Neutrophil (primary cell): ENCODE measurements around the gene RPS5.

Experiments used
- H3K27ac ChIP-seq: fragments of 200-600 bp; sonication (generic); 2 replicates; pipeline ENCODE4 v1.5.1; 2016; ENCODE audit warnings: mild to moderate bottlenecking, moderate library complexity
- H3K27me3 ChIP-seq: fragments of 200-600 bp; sonication (generic); 2 replicates; pipeline ENCODE4 v1.6.0; 2016; ENCODE audit warnings: mild to moderate bottlenecking
- H3K36me3 ChIP-seq: fragments of 200-600 bp; sonication (generic); 2 replicates; pipeline ENCODE4 v1.5.1; 2017
- H3K4me1 ChIP-seq, 2 experiments: fragments of 200-600 bp in 1 of 2; sonication (generic) in 1 of 2; 1 replicate in 1 of 2; 2 replicates in 1 of 2; pipeline versions ENCODE4 v1.5.1 to v1.6.1; 2013 to 2016; ENCODE audit warnings: low read depth in 1 of 2, low read length in 1 of 2, mild to moderate bottlenecking in 1 of 2, moderate library complexity in 1 of 2; ENCODE audit not compliant: control insufficient read depth in 1 of 2, insufficient read depth in 1 of 2
- H3K4me3 ChIP-seq, 2 experiments: fragments of 200-600 bp in 1 of 2; sonication (generic) in 1 of 2; 1 replicate in 1 of 2; 2 replicates in 1 of 2; pipeline ENCODE4 v1.5.1; 2013 to 2016; ENCODE audit warnings: low read depth in 1 of 2, low read length in 1 of 2, mild to moderate bottlenecking in 1 of 2, moderate library complexity in 1 of 2
- H3K9me3 ChIP-seq: fragments of 200-600 bp; sonication (generic); 2 replicates; pipeline ENCODE4 v1.5.1; 2016
- TF ChIP-seq, protein P1 (sequence below): fragments of 200-600 bp; sonication (generic); IDR thresholded peaks from 2 replicates; pipeline ENCODE4 v1.5.1; 2016; ENCODE audit warnings: antibody characterized with exemption

The RPS5 gene

DNA sequence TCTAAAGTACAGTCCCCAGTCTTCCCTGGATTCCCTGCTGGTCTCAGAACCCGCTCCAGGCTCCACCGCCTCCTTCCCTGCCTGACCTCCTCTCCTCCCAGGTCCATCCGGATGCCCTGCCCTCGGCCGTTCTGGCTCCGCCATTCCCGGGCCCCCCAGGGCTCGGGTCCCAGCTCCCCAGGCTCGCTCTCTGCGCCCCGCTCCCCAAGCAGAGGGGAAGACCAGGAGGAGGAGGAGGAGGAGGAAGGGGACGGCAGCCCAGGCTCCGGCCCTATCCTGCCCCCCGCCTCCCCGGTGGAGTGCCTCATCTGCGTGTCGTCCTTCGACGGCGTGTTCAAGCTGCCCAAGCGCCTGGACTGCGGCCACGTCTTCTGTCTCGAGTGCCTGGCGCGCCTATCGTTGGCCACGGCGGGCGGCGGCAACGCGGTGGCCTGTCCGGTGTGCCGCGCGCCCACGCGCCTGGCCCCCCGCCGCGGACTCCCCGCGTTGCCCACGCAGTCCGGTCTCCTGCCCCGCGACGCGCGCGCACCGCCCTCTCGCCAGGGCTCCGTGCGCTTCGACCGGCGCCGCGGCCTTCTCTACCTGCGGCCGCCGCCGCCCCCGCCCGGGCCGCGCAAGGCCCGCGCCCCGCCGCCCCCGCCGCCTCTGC, 9.0 kb downstream of the RPS5 start:
- peaks cover 24% of the 10 kb centered on the region for H3K36me3 ChIP-seq
- H3K27me3 ChIP-seq = peaks cover 51% of the 10 kb centered on the region
- no peak overlapping the region for H3K4me3 ChIP-seq
- H3K4me1 ChIP-seq = peaks cover 5 to 10% of the 10 kb centered on the region in 2 experiments
- no peak overlapping the region for H3K27ac ChIP-seq
- TF ChIP-seq, protein P1, sequence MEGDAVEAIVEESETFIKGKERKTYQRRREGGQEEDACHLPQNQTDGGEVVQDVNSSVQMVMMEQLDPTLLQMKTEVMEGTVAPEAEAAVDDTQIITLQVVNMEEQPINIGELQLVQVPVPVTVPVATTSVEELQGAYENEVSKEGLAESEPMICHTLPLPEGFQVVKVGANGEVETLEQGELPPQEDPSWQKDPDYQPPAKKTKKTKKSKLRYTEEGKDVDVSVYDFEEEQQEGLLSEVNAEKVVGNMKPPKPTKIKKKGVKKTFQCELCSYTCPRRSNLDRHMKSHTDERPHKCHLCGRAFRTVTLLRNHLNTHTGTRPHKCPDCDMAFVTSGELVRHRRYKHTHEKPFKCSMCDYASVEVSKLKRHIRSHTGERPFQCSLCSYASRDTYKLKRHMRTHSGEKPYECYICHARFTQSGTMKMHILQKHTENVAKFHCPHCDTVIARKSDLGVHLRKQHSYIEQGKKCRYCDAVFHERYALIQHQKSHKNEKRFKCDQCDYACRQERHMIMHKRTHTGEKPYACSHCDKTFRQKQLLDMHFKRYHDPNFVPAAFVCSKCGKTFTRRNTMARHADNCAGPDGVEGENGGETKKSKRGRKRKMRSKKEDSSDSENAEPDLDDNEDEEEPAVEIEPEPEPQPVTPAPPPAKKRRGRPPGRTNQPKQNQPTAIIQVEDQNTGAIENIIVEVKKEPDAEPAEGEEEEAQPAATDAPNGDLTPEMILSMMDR = no peak
- no peaks in the 10 kb centered on the region for H3K9me3 ChIP-seq

DNA sequence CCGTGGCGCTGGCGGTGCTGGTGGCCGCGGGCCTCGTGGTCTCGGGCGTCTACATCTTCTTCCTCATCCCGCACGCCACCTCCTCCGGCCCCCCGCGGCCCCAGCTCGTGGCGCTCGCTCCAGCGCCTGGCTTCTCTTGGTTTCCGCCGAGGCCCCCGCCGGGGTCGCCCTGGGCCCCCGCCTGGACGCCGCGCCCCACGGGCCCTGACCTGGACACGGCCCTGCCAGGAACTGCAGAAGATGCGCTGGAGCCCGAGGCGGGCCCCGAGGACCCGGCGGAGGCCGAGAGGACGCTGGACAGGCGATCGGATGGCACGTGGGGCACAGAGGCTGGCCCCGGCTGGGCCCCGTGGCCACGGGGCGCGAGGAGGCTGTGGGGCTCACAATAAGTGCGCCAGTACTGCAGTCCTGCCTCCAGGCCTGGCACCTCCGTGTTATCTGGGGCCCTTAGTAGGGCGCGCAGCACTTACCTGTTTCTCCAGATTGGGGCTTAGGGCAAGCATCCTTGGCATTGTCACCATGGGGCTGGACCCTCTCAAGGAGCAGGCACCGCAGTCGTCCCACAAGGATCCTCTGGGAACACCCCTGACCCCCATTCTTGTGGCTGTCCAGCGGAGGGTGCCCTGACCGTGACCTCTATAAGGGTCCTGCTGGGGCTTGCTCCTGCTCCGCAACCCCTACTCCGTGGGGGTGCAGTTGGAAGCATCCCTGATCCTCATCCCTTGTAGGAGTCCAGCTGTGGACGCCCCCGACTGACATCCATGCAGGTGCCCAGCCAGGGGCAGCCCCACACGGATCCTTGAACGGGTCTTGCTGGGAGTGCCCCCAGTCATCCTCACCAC, 9.8 kb downstream of the RPS5 start:
- H3K4me3 ChIP-seq = no peak overlapping the region
- H3K27ac ChIP-seq = no peak overlapping the region
- H3K36me3 ChIP-seq = peaks cover 24% of the 10 kb centered on the region
- peaks cover 51% of the 10 kb centered on the region for H3K27me3 ChIP-seq
- TF ChIP-seq, protein P1 = no peak
- H3K9me3 ChIP-seq = no peaks in the 10 kb centered on the region
- peaks cover 5 to 13% of the 10 kb centered on the region in 2 experiments for H3K4me1 ChIP-seq

DNA sequence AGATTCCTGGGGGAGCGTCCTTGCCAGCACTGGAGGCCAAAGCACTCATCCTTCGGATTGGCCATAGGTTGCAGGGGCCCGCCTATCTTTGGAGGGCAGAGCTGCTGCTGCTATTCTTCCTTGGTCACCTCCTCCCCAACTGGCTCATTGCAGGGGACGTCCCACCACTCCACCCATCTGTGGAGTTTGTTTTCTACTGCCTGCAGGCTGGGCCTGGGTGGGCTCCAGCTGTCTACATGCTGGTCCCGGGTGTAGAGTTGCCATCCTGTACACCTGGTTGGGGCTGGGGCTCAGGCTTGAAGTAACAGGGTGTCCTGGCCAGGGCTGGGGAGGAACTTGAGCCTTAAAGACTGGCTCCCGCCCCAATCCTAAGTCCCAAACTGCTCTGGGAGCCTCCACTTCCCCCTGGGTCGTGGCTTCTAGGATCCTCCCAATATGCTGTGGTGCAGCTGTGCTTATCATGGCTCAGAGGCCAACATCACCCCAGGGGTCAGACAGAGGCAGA, 10.5 kb downstream of the RPS5 start:
- no peak overlapping the region for H3K27ac ChIP-seq
- H3K9me3 ChIP-seq = no peaks in the 10 kb centered on the region
- H3K4me3 ChIP-seq = no peak overlapping the region
- H3K27me3 ChIP-seq = peaks cover 51% of the 10 kb centered on the region
- H3K4me1 ChIP-seq = peaks cover 5 to 14% of the 10 kb centered on the region in 2 experiments
- TF ChIP-seq, protein P1 = no peak
- peaks cover 24% of the 10 kb centered on the region for H3K36me3 ChIP-seq

DNA sequence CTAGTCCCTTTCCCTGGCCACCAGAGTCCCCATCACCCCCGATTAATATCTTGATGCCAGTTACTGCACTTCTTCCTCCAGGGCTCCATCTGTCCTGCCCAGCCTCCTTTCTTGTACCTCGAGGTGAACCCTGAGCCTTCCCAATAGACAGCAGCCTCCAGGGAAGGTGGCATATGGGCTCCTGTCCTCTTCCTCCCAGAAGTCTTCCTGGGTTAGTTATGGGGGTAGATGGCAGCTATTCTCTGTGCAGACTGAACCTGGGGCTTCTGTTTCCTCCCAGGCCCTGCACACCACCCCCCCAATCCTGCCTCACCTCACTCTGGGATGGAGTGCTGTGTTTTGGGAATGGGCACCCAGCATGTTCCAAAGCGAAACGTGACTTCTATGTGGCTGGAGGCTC, 11.0 kb downstream of the RPS5 start:
- Histone ChIP-seq H3K4me1 (peaks cover 5 to 14% of the 10 kb centered on the region in 2 experiments), H3K36me3 (peaks cover 19% of the 10 kb centered on the region)

DNA sequence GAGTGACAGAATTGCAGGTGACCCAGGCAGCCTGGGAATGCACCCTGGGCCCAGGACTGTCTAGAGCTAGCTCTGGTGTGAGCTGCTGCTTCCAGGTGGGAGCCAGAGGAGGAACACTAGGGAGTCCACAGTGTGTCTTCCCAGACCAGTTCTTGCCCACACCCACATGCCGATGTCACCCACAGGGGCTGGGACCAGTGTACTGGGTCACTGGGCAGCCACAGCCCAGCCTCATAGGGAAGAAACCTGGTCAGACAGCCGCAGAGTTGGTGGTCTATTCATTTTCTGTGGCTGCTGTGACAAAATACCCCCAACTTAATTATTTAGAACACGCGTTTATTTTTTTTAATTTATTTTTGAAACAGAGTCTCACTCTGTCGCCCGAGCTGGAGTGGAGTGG, 11.5 kb downstream of the RPS5 start:
- TF ChIP-seq, protein P1 = no peak
- H3K27me3 ChIP-seq = peaks cover 51% of the 10 kb centered on the region
- H3K4me3 ChIP-seq = no peak overlapping the region
- H3K27ac ChIP-seq = no peak overlapping the region
- peaks cover 5 to 14% of the 10 kb centered on the region in 2 experiments for H3K4me1 ChIP-seq
- H3K36me3 ChIP-seq = peaks cover 15% of the 10 kb centered on the region
- no peaks in the 10 kb centered on the region for H3K9me3 ChIP-seq

More for the DNA sequence above, 11.0 kb downstream of the RPS5 start:
- no peaks in the 10 kb centered on the region for H3K9me3 ChIP-seq
- no peak overlapping the region for H3K27ac ChIP-seq
- H3K27me3 ChIP-seq = peaks cover 51% of the 10 kb centered on the region
- no peak overlapping the region for H3K4me3 ChIP-seq
- TF ChIP-seq, protein P1 = no peak
